ENCODE data around the gene PHF12.

- no peak for TF ChIP-seq ZNF274 (IDR thresholded peaks at IDR 0.05; ENCODE audit: low read depth, low read length)
- TF ChIP-seq SUZ12 (IDR thresholded peaks at IDR 0.05; ENCODE audit: extremely low read depth, insufficient read depth, insufficient read length) = no peak
These were observed 38.9 kb downstream of the PHF12 start for GRCh38 chr17:28912281-28912937.
